Measurements from ENCODE around the gene A2M. TPM values are rescaled to one million over a fixed set of nuclear protein-coding genes. Genes with fewer than 3 reads are reported as not detected.

Gene A2M
- total and polyA plus RNA-seq, 2 of the 13 experiments (the other 11 are each of a cell fraction or from before 2014, with no cell fraction given), result 2,807 to 6,551 TPM

DNA sequence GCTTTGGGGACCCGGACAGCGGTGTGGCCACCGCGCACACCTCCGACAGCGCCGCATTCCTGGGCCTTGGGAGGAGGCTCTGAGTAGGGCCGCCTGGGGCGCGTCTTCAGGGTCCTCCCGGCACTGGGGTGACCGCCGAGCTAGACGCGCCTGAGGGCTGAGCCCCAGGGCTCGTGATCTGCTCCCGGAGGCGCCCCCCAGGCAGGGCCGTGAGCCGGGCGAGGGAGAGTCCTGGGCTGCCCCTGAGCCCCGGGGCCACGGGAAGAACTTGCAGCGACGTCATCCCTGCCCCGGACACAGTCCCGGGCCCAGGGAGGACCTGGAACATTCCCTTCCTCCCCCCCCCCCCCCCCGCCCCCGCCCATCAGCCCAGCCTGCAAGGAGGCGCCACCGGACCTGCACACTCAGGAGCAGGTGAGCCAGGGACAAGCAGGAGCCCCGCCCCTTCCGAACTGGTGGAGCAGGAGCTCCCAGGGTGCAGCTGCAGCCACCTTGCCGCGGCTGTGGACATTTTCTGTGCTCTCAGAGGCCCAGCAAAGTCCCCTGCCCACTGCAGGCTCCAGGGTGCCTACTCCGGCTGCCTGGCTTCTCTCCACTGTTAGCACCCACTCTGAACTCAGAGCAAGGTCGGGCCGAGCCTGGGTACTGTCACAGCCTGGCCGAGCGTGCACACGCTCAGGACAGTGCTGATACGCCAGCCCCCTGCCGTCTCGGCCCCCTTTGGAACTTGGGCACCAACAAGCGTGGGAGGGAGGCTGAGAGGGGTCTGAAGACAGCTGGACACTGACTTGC lies 50.7 kb downstream of the A2M start (continued):
- no peak for TF ChIP-seq ZNF616 (CRISPR knock-in tag; IDR thresholded peaks at IDR 0.05; ENCODE audit: low read depth)
- TF ChIP-seq MIXL1 (CRISPR knock-in tag; IDR thresholded peaks at IDR 0.05), result no peak; the same call in 1 of the 2 replicates
- 0 out of 2 replicates have a peak, but pooled peaks have one; percentile 2 for TF ChIP-seq ZNF331 (CRISPR knock-in tag; IDR thresholded peaks at IDR 0.05)
- TF ChIP-seq ZSCAN30 (CRISPR knock-in tag; IDR thresholded peaks at IDR 0.05), result no peak; the same call in 1 of the 2 replicates
- TF ChIP-seq, protein P1, sequence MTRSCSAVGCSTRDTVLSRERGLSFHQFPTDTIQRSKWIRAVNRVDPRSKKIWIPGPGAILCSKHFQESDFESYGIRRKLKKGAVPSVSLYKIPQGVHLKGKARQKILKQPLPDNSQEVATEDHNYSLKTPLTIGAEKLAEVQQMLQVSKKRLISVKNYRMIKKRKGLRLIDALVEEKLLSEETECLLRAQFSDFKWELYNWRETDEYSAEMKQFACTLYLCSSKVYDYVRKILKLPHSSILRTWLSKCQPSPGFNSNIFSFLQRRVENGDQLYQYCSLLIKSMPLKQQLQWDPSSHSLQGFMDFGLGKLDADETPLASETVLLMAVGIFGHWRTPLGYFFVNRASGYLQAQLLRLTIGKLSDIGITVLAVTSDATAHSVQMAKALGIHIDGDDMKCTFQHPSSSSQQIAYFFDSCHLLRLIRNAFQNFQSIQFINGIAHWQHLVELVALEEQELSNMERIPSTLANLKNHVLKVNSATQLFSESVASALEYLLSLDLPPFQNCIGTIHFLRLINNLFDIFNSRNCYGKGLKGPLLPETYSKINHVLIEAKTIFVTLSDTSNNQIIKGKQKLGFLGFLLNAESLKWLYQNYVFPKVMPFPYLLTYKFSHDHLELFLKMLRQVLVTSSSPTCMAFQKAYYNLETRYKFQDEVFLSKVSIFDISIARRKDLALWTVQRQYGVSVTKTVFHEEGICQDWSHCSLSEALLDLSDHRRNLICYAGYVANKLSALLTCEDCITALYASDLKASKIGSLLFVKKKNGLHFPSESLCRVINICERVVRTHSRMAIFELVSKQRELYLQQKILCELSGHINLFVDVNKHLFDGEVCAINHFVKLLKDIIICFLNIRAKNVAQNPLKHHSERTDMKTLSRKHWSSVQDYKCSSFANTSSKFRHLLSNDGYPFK (CRISPR knock-in tag; IDR thresholded peaks at IDR 0.05; ENCODE audit: borderline replicate concordance), result no peak
- TF ChIP-seq KAT8 (CRISPR knock-in tag; IDR thresholded peaks at IDR 0.05), result peak; percentile 58; the same call in 1 of the 2 replicates
- 0 out of 2 replicates have a peak, but pooled peaks have one; percentile 42 for TF ChIP-seq ZNF761 (CRISPR knock-in tag; conservative IDR thresholded peaks at IDR 0.05)
- TF ChIP-seq, protein P2, sequence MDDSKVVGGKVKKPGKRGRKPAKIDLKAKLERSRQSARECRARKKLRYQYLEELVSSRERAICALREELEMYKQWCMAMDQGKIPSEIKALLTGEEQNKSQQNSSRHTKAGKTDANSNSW (CRISPR knock-in tag; IDR thresholded peaks at IDR 0.05; ENCODE audit: borderline replicate concordance), result no peak
- no peak for TF ChIP-seq ZNF432 (CRISPR knock-in tag; IDR thresholded peaks at IDR 0.05; ENCODE audit: borderline replicate concordance)
- no peak for TF ChIP-seq ZNF230 (CRISPR knock-in tag; IDR thresholded peaks at IDR 0.05)
- no peak for TF ChIP-seq DZIP1 (CRISPR knock-in tag; IDR thresholded peaks at IDR 0.05)
- TF ChIP-seq SRSF9 (IDR thresholded peaks at IDR 0.05; ENCODE audit: borderline replicate concordance, insufficient read depth, low read depth, low read length, poor library complexity, severe bottlenecking), result no peak
- TF ChIP-seq ZNF678 (CRISPR knock-in tag; IDR thresholded peaks at IDR 0.05), result peak; percentile 81; the same call in 1 of the 2 replicates
- TF ChIP-seq ZBTB20 (CRISPR knock-in tag; IDR thresholded peaks at IDR 0.05; ENCODE audit: borderline replicate concordance, low read depth), result no peak
- peak; percentile 16; the same call in 1 of the 2 replicates for TF ChIP-seq NCOA5 (CRISPR knock-in tag; IDR thresholded peaks at IDR 0.05)
- no peak for TF ChIP-seq TARDBP (CRISPR knock-in tag; IDR thresholded peaks at IDR 0.05)
- no peak for TF ChIP-seq HNRNPUL1 (IDR thresholded peaks at IDR 0.05; ENCODE audit: low read depth, low read length)
- TF ChIP-seq MYC (CRISPR knock-in tag; IDR thresholded peaks at IDR 0.05; ENCODE audit: borderline replicate concordance), result no peak; the same call in 1 of the 2 replicates
- peak; percentile 67; the same call in 1 of the 2 replicates for TF ChIP-seq KDM4B (CRISPR knock-in tag; IDR thresholded peaks at IDR 0.05)
- no peak for TF ChIP-seq FOXA1 (IDR thresholded peaks at IDR 0.05)
- no peak for TF ChIP-seq FOXA1 (CRISPR knock-in tag; IDR thresholded peaks at IDR 0.05)
- no peak for TF ChIP-seq STAT6 (CRISPR knock-in tag; IDR thresholded peaks at IDR 0.05; ENCODE audit: borderline replicate concordance)

All from HepG2 (cell line).